Mesenchymal stem cell (in vitro differentiated cells and primary cell): Measurements from ENCODE around the gene OR1B1.

ENCODE experiments used
- DNase-seq: peaks from one replicate; pipeline ENCODE4 v3.0.0-alpha.2; 2013
- H2AFZ ChIP-seq: one replicate; pipeline ENCODE4 v1.6.1; 2013; ENCODE audit warnings: low read depth, mild to moderate bottlenecking, control low read depth, inconsistent platforms, low read length, moderate library complexity
- H2AK5ac ChIP-seq: 2 replicates; pipeline ENCODE4 v1.6.1; 2013; ENCODE audit warnings: low read length, moderate library complexity, mild to moderate bottlenecking, inconsistent platforms; ENCODE audit not compliant: severe bottlenecking
- H2BK120ac ChIP-seq: one replicate; pipeline ENCODE4 v1.6.1; 2013; ENCODE audit warnings: low read depth, mild to moderate bottlenecking, inconsistent platforms, low read length, moderate library complexity
- H2BK12ac ChIP-seq, 2 experiments: one replicate each; pipeline ENCODE4 v1.6.1; 2013; ENCODE audit warnings: inconsistent platforms in 2 of 2, low read length in 2 of 2, mild to moderate bottlenecking in 2 of 2, moderate library complexity in 2 of 2, control low read depth in 1 of 2
- H2BK15ac ChIP-seq: one replicate; pipeline ENCODE4 v1.6.1; 2013; ENCODE audit warnings: mild to moderate bottlenecking, low read depth, inconsistent platforms; ENCODE audit not compliant: poor library complexity, severe bottlenecking
- H2BK5ac ChIP-seq: 2 replicates; pipeline ENCODE4 v1.6.1; 2013; ENCODE audit warnings: low read depth, mild to moderate bottlenecking, low read length, control low read depth, inconsistent platforms; ENCODE audit not compliant: poor library complexity, severe bottlenecking
- H3K14ac ChIP-seq, 2 experiments: one replicate each; pipeline ENCODE4 v1.6.1; 2013; ENCODE audit warnings: inconsistent platforms in 2 of 2, low read length in 2 of 2, control low read depth in 1 of 2, mild to moderate bottlenecking in 1 of 2, moderate library complexity in 1 of 2
- H3K18ac ChIP-seq, 2 experiments: one replicate each; pipeline ENCODE4 v1.6.1; 2013; ENCODE audit warnings: inconsistent platforms in 2 of 2, low read length in 2 of 2, control low read depth in 1 of 2, low read depth in 1 of 2, mild to moderate bottlenecking in 1 of 2
- H3K23ac ChIP-seq, 2 experiments: one replicate each; pipeline ENCODE4 v1.6.1; 2013; ENCODE audit warnings: inconsistent platforms in 2 of 2, low read length in 2 of 2, mild to moderate bottlenecking in 2 of 2, moderate library complexity in 2 of 2, control low read depth in 1 of 2
- H3K27ac ChIP-seq: 2 replicates; pipeline ENCODE4 v1.5.1; 2013; ENCODE audit warnings: mild to moderate bottlenecking, moderate library complexity, low read length, control low read depth, inconsistent platforms; ENCODE audit not compliant: poor library complexity, severe bottlenecking
- H3K27me3 ChIP-seq, 2 experiments: 2 replicates each; pipeline versions ENCODE4 v1.6.1 to v1.7.0; 2013; ENCODE audit warnings: low read length in 2 of 2, mild to moderate bottlenecking in 2 of 2, moderate library complexity in 2 of 2, control low read depth in 1 of 2, inconsistent platforms in 1 of 2; ENCODE audit not compliant: control insufficient read depth in 1 of 2, insufficient read depth in 1 of 2
- H3K36me3 ChIP-seq, 2 experiments: 2 replicates each; pipeline versions ENCODE4 v1.6.1 to v1.7.0; 2013; ENCODE audit warnings: low read length in 2 of 2, control low read depth in 1 of 2, inconsistent platforms in 1 of 2, low read depth in 1 of 2, mild to moderate bottlenecking in 1 of 2; ENCODE audit not compliant: insufficient read depth in 2 of 2, control insufficient read depth in 1 of 2
- H3K4ac ChIP-seq, 2 experiments: one replicate each; pipeline ENCODE4 v1.6.1; 2013; ENCODE audit warnings: inconsistent platforms in 2 of 2, low read length in 2 of 2, mild to moderate bottlenecking in 2 of 2, moderate library complexity in 2 of 2, control low read depth in 1 of 2, low read depth in 1 of 2
- H3K4me1 ChIP-seq: 2 replicates; pipeline ENCODE4 v1.6.1; 2013; ENCODE audit warnings: low read depth, low read length, control low read depth; ENCODE audit not compliant: control insufficient read depth, insufficient read depth
- H3K4me2 ChIP-seq: 2 replicates; pipeline ENCODE4 v1.6.1; 2013; ENCODE audit warnings: low read length, mild to moderate bottlenecking, inconsistent platforms; ENCODE audit not compliant: poor library complexity, severe bottlenecking
- H3K4me3 ChIP-seq, 2 experiments: 2 replicates each; pipeline versions ENCODE4 v1.5.1 to v1.7.0; 2013; ENCODE audit warnings: low read length in 2 of 2, mild to moderate bottlenecking in 2 of 2, control low read depth in 1 of 2, low read depth in 1 of 2; ENCODE audit not compliant: insufficient read depth in 1 of 2
- H3K79me1 ChIP-seq: replicated peaks from 2 replicates; pipeline ENCODE4 v1.6.1; 2013; ENCODE audit warnings: mild to moderate bottlenecking, control low read depth, low read length, inconsistent platforms; ENCODE audit not compliant: poor library complexity, severe bottlenecking
- H3K9ac ChIP-seq: 2 replicates; pipeline ENCODE4 v1.7.0; 2013; ENCODE audit warnings: mild to moderate bottlenecking, low read length, moderate library complexity
- H3K9me3 ChIP-seq: 2 replicates; pipeline ENCODE4 v1.7.0; 2013; ENCODE audit warnings: mild to moderate bottlenecking, low read length; ENCODE audit not compliant: control insufficient read depth
- H4K8ac ChIP-seq: one replicate; pipeline ENCODE4 v1.6.1; 2013; ENCODE audit warnings: inconsistent platforms, mild to moderate bottlenecking, low read length, moderate library complexity
- H4K91ac ChIP-seq: one replicate; pipeline ENCODE4 v1.6.1; 2013; ENCODE audit warnings: mild to moderate bottlenecking, low read length, inconsistent platforms
- WGBS: methylation state at CpG from one replicate; pipeline ENCODE4 v1.1.7; 2013; ENCODE audit warnings: mixed read lengths; 5-methylcytosine and 5-hydroxymethylcytosine counted together

The OR1B1 gene

GRCh38 chr9:122661416-122661815 is 4.0 kb upstream of the OR1B1 start, which contains the start of gene OR1L1:
Gene OR1L1 (plus strand): TSS chr9:122661716. CDS start chr9:122661716, 0 bp downstream.
- Histone ChIP-seq H3K14ac (no peak within 1 kb of the TSS), H3K36me3 (no peaks in the 10 kb centered on the region), H3K27me3 (peaks cover 0 to 3% of the 10 kb centered on the region in 2 experiments), H2BK5ac (no peak within 1 kb of the TSS), H3K9me3 (peaks cover 24% of the 10 kb centered on the region), H4K91ac (no peak within 1 kb of the TSS), H2BK15ac (no peak within 1 kb of the TSS), H3K18ac (no peak within 1 kb of the TSS), H3K4me2 (no peak within 1 kb of the TSS), H2AK5ac (no peak within 1 kb of the TSS), H3K4me3 (no peak within 1 kb of the TSS), H2AFZ (no peak within 1 kb of the TSS), H3K9ac (no peak within 1 kb of the TSS), H3K4me1 (no peaks in the 10 kb centered on the region), H3K27ac (no peak within 1 kb of the TSS), H2BK12ac (no peak within 1 kb of the TSS), H3K4ac (no peak within 1 kb of the TSS), H3K79me1 (no peaks in the 10 kb centered on the region), H4K8ac (no peak within 1 kb of the TSS), H3K23ac (no peak within 1 kb of the TSS), H2BK120ac (no peak within 1 kb of the TSS)
- DNase-seq, result no peak
- 11% methylated on average over 2 of the region's 2 CpGs for WGBS

- no peak overlapping the region for H3K4me2 ChIP-seq
- H3K36me3 ChIP-seq, result no peaks in the 10 kb centered on the region
- no peaks in the 10 kb centered on the region for H3K4me1 ChIP-seq
- H4K8ac ChIP-seq, result no peak overlapping the region
- H3K23ac ChIP-seq, result no peak overlapping the region
- H2BK5ac ChIP-seq, result no peak overlapping the region
- H3K27ac ChIP-seq, result no peak overlapping the region
- no peak overlapping the region for H2BK15ac ChIP-seq
- H2AK5ac ChIP-seq, result no peak overlapping the region
- no peak overlapping the region for H3K4ac ChIP-seq
- no peak overlapping the region for H3K9ac ChIP-seq
- no peak for DNase-seq
- no peak overlapping the region for H3K4me3 ChIP-seq
- no peak overlapping the region for H4K91ac ChIP-seq
- WGBS, result 25% methylated on average over 1 of the region's 1 CpG
- H3K79me1 ChIP-seq, result no peaks in the 10 kb centered on the region
- H3K18ac ChIP-seq, result no peak overlapping the region
- no peak overlapping the region for H2BK12ac ChIP-seq
- H2AFZ ChIP-seq, result no peak overlapping the region
- H2BK120ac ChIP-seq, result no peak overlapping the region
- H3K27me3 ChIP-seq, result no peaks in the 10 kb centered on the region
- H3K9me3 ChIP-seq, result peaks cover 14% of the 10 kb centered on the region
- H3K14ac ChIP-seq, result no peak overlapping the region
Measured at GRCh38 chr9:122656378-122656777, 1.0 kb downstream of the OR1B1 start.

GRCh38 chr9:122642226-122642625 is 15.2 kb downstream of the OR1B1 start:
- 34% methylated on average over 2 of the region's 2 CpGs for WGBS

GRCh38 chr9:122619996-122620395 is 37.4 kb downstream of the OR1B1 start:
- 46% methylated on average over 6 of the region's 7 CpGs for WGBS
- no peaks in the 10 kb centered on the region for H3K36me3 ChIP-seq
- no peaks in the 10 kb centered on the region for H3K4me1 ChIP-seq
- H4K91ac ChIP-seq, result no peak overlapping the region
- H3K27me3 ChIP-seq, result no peaks in the 10 kb centered on the region
- no peak overlapping the region for H2AFZ ChIP-seq
- no peak overlapping the region for H2AK5ac ChIP-seq
- H3K9ac ChIP-seq, result no peak overlapping the region
- H2BK12ac ChIP-seq, result no peak overlapping the region
- H3K4ac ChIP-seq, result no peak overlapping the region
- H2BK15ac ChIP-seq, result no peak overlapping the region
- H4K8ac ChIP-seq, result no peak overlapping the region
- no peak overlapping the region for H3K27ac ChIP-seq
- no peak overlapping the region for H3K23ac ChIP-seq
- H3K4me3 ChIP-seq, result no peak overlapping the region
- no peak overlapping the region for H3K14ac ChIP-seq
- H3K4me2 ChIP-seq, result no peak overlapping the region
- no peak for DNase-seq
- peaks cover 9% of the 10 kb centered on the region for H3K9me3 ChIP-seq
- H3K79me1 ChIP-seq, result no peaks in the 10 kb centered on the region
- no peak overlapping the region for H2BK120ac ChIP-seq
- H3K18ac ChIP-seq, result no peak overlapping the region
- no peak overlapping the region for H2BK5ac ChIP-seq

More at GRCh38 chr9:122642226-122642625, 15.2 kb downstream of the OR1B1 start:
- no peak for DNase-seq
- no peaks in the 10 kb centered on the region for H3K36me3 ChIP-seq
- no peak overlapping the region for H3K18ac ChIP-seq
- H2BK120ac ChIP-seq, result no peak overlapping the region
- H4K91ac ChIP-seq, result no peak overlapping the region
- no peaks in the 10 kb centered on the region for H3K4me1 ChIP-seq
- H3K9me3 ChIP-seq, result peaks cover 60% of the 10 kb centered on the region
- H3K4me2 ChIP-seq, result no peak overlapping the region
- H4K8ac ChIP-seq, result no peak overlapping the region
- no peak overlapping the region for H3K23ac ChIP-seq
- H3K79me1 ChIP-seq, result no peaks in the 10 kb centered on the region
- H3K27ac ChIP-seq, result no peak overlapping the region
- no peak overlapping the region for H2BK15ac ChIP-seq
- H2AFZ ChIP-seq, result no peak overlapping the region
- H3K4me3 ChIP-seq, result no peak overlapping the region
- H2AK5ac ChIP-seq, result no peak overlapping the region
- H3K14ac ChIP-seq, result no peak overlapping the region
- no peak overlapping the region for H2BK12ac ChIP-seq
- H3K9ac ChIP-seq, result no peak overlapping the region
- no peaks in the 10 kb centered on the region for H3K27me3 ChIP-seq
- H3K4ac ChIP-seq, result no peak overlapping the region
- H2BK5ac ChIP-seq, result no peak overlapping the region
